ENCODE data around the gene TXLNB. TPM values are rescaled to one million over a fixed set of nuclear protein-coding genes. Genes with fewer than 3 reads are reported as not detected.

The TXLNB gene
- total and polyA plus RNA-seq, 2 of the 4 experiments (the other 2 are of a cell fraction), result under 0.01 to 0.05 TPM

Other genes with a start within 250 kb of the TXLNB start
- 4.3 and 7.2 TPM in 2 replicates for gene HECA, start 156.9 kb downstream of the TXLNB start, total RNA-seq (2012; rRNA removed)
- 2.5 and 3.1 TPM in 2 replicates for gene HECA, start 156.9 kb downstream of the TXLNB start, polyA plus RNA-seq (2012; rRNA removed)
- gene CITED2, start 82.7 kb upstream of the TXLNB start, total RNA-seq (2012; rRNA removed), result 163 and 266 TPM in 2 replicates
- gene CITED2, start 82.7 kb upstream of the TXLNB start, polyA plus RNA-seq (2012; rRNA removed), result 483 and 714 TPM in 2 replicates